Karpas-422 (cell line): ENCODE data around the gene COL19A1. TPM values are rescaled to one million over a fixed set of nuclear protein-coding genes. Genes with fewer than 3 reads are reported as not detected.

Experiments used
- DNase-seq: peaks from one replicate; pipeline ENCODE4 v3.0.0-alpha.2; 2015
- H2AFZ ChIP-seq: fragments of 200-600 bp; sonication (generic); 2 replicates; pipeline ENCODE4 v1.6.1; 2014; ENCODE audit warnings: antibody characterized with exemption, low read length, mixed read lengths
- H3K27ac ChIP-seq: fragments of 200-600 bp; sonication (generic); 2 replicates; pipeline ENCODE4 v1.5.1; 2014; ENCODE audit warnings: mild to moderate bottlenecking, low read length, moderate library complexity
- H3K27me3 ChIP-seq: fragments of 200-600 bp; sonication (generic); 2 replicates; pipeline ENCODE4 v1.6.1; 2014; ENCODE audit warnings: low read length, mixed read lengths
- H3K36me3 ChIP-seq: fragments of 200-600 bp; sonication (generic); 2 replicates; pipeline ENCODE4 v1.6.1; 2014; ENCODE audit warnings: low read length, mixed read lengths; ENCODE audit not compliant: insufficient read depth
- H3K4me1 ChIP-seq: fragments of 200-600 bp; sonication (generic); 2 replicates; pipeline ENCODE4 v1.6.1; 2014; ENCODE audit warnings: mild to moderate bottlenecking, low read length, mixed read lengths
- H3K4me2 ChIP-seq: fragments of 200-600 bp; sonication (generic); 2 replicates; pipeline ENCODE4 v1.6.1; 2014; ENCODE audit warnings: low read length, low read depth, mild to moderate bottlenecking; ENCODE audit not compliant: poor library complexity, severe bottlenecking
- H3K4me3 ChIP-seq: fragments of 200-600 bp; sonication (generic); 2 replicates; pipeline ENCODE4 v1.5.1; 2014; ENCODE audit warnings: mild to moderate bottlenecking, antibody characterized with exemption, low read length, mixed read lengths
- H3K79me2 ChIP-seq: fragments of 200-600 bp; sonication (generic); 2 replicates; pipeline ENCODE4 v1.6.1; 2014; ENCODE audit warnings: mild to moderate bottlenecking, low read length, mixed read lengths
- H3K9ac ChIP-seq: fragments of 200-600 bp; sonication (generic); 2 replicates; pipeline ENCODE4 v1.6.0; 2014; ENCODE audit warnings: low read length
- H3K9me2 ChIP-seq: fragments of 200-600 bp; sonication (generic), shearing (Covaris generic); replicated peaks from 2 replicates; pipeline ENCODE4 v1.6.0; 2014; ENCODE audit warnings: mild to moderate bottlenecking, low read length, moderate library complexity; ENCODE audit not compliant: insufficient read depth
- H3K9me3 ChIP-seq: fragments of 300-700, 200-600 bp; sonication (generic); 2 replicates; pipeline ENCODE4 v1.6.1; 2014; ENCODE audit warnings: low read length, mixed read lengths
- H4K20me1 ChIP-seq: fragments of 200-600 bp; sonication (generic); 2 replicates; pipeline ENCODE4 v1.6.1; 2014; ENCODE audit warnings: mild to moderate bottlenecking, antibody characterized with exemption, low read length, low read depth; ENCODE audit not compliant: insufficient read depth
- total RNA-seq: library from RNA; depleted of rRNA; stranded (reverse); fragments of >200 nt; shearing (Covaris generic); gene quantifications from 2 replicates; pipeline ENCODE4 v1.2.3, GENCODE V29; 2014; ENCODE audit warnings: low replicate concordance

COL19A1 gene
- total RNA-seq, 1 experiment from 2014 or later = not detected

DNA sequence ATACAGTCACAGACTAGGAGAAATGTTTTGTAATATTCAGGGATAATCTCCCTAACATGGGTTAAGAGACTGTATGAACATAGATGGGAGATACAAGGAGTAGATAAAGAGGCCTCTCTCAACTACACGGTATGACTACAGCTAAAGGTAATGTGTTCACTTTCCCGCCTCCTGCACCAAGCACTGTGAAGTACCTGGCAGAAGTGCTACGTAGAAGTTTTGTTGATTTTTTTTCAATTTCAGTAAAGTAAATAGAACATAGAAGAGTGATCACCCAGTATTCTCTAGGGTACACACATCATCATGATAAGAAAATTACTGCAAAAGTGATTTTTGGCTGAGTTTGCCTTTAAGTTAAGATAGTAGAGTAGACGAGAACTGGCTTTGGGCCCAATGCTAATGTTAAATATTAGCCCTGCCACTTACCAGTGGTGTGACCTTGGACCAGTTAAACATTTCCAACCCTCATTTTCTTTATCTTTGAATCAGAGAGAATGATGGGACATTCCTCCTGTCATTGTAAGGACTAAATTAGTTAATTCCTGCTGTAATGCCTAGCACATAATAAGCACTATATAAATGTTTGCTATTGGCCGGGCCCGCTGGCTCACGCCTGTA lies 253.0 kb downstream of the COL19A1 start:
- no peak for DNase-seq
- Histone ChIP-seq H4K20me1 (no peaks in the 10 kb centered on the region), H3K4me3 (no peak overlapping the region), H3K27me3 (no peaks in the 10 kb centered on the region), H3K4me1 (no peaks in the 10 kb centered on the region), H3K36me3 (no peaks in the 10 kb centered on the region), H3K9me3 (no peaks in the 10 kb centered on the region), H3K9ac (no peak overlapping the region), H3K9me2 (no peaks in the 10 kb centered on the region), H3K4me2 (no peak overlapping the region), H3K27ac (no peak overlapping the region), H2AFZ (no peak overlapping the region), H3K79me2 (no peaks in the 10 kb centered on the region)

DNA sequence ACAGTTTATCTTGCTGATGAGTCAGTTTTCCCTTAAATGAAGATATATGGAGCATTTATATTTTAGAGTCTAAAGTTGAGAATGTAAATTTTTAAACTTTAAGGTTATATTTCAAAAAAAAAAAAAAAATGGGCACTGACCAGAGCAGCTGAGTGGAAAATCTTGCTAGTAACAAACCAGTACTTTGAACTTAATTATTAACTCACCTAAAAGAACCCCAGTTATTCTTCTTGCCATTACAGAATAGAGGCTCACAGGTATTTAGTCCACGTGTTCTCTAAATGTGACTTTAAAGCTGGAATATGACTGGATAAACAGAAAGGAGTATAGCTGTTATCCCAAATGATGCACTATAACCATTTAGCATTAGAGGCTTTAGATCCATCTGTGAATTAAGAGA lies 258.1 kb downstream of the COL19A1 start:
- H3K27me3 ChIP-seq = no peaks in the 10 kb centered on the region
- no peak overlapping the region for H2AFZ ChIP-seq
- no peaks in the 10 kb centered on the region for H3K9me3 ChIP-seq
- no peaks in the 10 kb centered on the region for H3K4me1 ChIP-seq
- no peaks in the 10 kb centered on the region for H3K36me3 ChIP-seq
- no peak overlapping the region for H3K9ac ChIP-seq
- DNase-seq = no peak
- H3K27ac ChIP-seq = no peak overlapping the region
- no peaks in the 10 kb centered on the region for H3K79me2 ChIP-seq
- H3K4me3 ChIP-seq = no peak overlapping the region
- H4K20me1 ChIP-seq = no peaks in the 10 kb centered on the region
- H3K9me2 ChIP-seq = no peaks in the 10 kb centered on the region
- H3K4me2 ChIP-seq = no peak overlapping the region

DNA sequence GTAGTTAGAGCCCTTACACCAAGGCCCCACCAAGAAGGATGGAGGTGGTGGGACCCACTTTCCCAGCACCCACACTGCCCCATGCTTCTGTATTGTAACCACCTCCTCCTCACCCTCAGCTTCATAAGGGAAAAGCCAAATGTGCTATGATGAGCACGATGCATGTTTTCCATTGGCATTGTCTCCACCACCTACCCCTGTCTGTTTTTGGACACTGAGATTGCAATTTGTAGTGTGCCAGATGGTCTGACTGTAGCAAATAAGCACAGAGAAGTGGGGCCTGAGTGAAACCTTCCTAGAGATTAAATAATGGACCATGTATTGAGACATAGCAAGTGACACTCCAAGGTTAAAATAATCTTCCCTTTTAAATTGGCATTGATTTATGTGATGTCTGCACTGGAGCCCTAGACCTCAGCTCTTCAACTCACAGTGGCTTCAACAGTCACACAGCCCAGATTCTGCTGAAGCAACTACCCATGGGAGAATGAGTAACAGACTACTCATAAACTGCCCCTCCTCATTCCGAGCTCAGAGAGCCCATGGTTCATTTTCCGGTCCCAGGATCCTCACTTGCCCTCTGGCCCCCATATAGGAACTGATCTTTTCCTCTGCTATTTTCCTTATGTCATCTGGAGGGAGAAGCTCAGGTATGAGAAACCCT lies 258.7 kb downstream of the COL19A1 start:
- H3K4me3 ChIP-seq = no peak overlapping the region
- no peak overlapping the region for H3K4me2 ChIP-seq
- H3K9me2 ChIP-seq = no peaks in the 10 kb centered on the region
- no peak overlapping the region for H3K27ac ChIP-seq
- H4K20me1 ChIP-seq = no peaks in the 10 kb centered on the region
- no peak overlapping the region for H3K9ac ChIP-seq
- no peaks in the 10 kb centered on the region for H3K4me1 ChIP-seq
- no peaks in the 10 kb centered on the region for H3K9me3 ChIP-seq
- H3K79me2 ChIP-seq = no peaks in the 10 kb centered on the region
- H3K27me3 ChIP-seq = no peaks in the 10 kb centered on the region
- no peaks in the 10 kb centered on the region for H3K36me3 ChIP-seq
- H2AFZ ChIP-seq = no peak overlapping the region
- DNase-seq = no peak

DNA sequence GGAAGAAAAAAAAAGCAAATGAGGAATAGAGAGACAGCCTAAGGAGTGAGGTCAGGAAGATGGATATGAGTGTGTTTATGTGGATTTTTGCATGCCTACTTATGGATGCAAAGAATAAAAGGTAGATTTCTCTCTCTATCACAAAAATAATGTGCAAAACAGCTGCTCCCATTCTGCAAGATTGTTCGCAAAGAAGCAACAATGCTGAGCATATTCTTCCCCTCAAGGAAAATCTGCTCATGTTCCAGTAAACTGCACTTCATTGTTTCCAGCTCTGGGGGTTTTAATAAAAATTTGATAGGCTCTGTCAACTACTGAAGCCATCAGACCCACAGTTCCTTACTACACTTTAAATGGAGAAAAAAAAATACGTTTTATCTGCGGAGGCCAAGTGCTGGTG lies 259.2 kb downstream of the COL19A1 start:
- Histone ChIP-seq H3K9me3 (no peaks in the 10 kb centered on the region), H3K4me3 (no peak overlapping the region), H4K20me1 (no peaks in the 10 kb centered on the region), H3K27ac (no peak overlapping the region), H3K9me2 (no peaks in the 10 kb centered on the region), H3K36me3 (no peaks in the 10 kb centered on the region), H2AFZ (no peak overlapping the region), H3K4me1 (no peaks in the 10 kb centered on the region), H3K9ac (no peak overlapping the region), H3K4me2 (no peak overlapping the region), H3K27me3 (no peaks in the 10 kb centered on the region), H3K79me2 (no peaks in the 10 kb centered on the region)
- no peak for DNase-seq

DNA sequence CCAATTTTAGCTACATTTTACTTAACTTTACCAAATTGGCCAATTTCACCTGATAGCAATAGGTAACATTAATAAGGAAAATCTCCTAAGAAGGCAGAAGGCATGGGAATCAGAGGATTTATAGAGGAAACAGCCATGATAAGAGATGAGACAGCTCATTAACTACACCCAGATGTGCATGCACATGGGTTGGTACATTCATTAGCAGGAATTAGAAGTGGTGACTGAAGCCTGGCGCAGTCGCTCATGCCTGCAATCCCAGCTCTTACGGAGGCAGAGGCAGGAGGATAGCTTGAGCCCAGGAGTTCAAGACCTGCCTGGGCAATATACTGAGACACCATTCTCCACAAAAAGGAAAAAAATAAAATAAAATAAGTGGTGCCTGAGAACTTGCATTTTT lies 263.0 kb downstream of the COL19A1 start:
- H3K27me3 ChIP-seq = no peaks in the 10 kb centered on the region
- H3K4me2 ChIP-seq = no peak overlapping the region
- no peak overlapping the region for H3K27ac ChIP-seq
- no peaks in the 10 kb centered on the region for H3K4me1 ChIP-seq
- H3K9me2 ChIP-seq = no peaks in the 10 kb centered on the region
- no peaks in the 10 kb centered on the region for H3K79me2 ChIP-seq
- H3K4me3 ChIP-seq = no peak overlapping the region
- no peaks in the 10 kb centered on the region for H3K36me3 ChIP-seq
- no peaks in the 10 kb centered on the region for H4K20me1 ChIP-seq
- H2AFZ ChIP-seq = no peak overlapping the region
- H3K9ac ChIP-seq = no peak overlapping the region
- no peaks in the 10 kb centered on the region for H3K9me3 ChIP-seq
- no peak for DNase-seq

DNA sequence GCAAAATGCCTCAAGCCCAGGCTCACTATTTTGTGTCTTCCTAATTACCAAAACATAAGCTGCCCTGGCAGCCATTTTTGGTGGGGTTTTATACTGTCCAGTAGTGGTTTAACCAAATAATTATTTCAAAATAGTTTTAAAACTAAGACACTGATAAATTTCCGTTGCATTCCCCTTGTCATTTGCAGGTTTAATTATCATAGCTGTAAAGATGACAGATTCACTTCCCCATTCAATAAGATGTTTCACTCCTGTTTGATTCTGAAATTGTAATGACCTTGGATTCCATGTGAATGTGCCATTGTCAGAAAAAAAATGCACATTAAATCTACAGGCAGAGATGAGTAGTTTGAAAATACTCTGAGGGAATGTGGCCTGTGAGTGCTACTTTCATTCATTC lies 264.5 kb downstream of the COL19A1 start:
- Histone ChIP-seq H3K4me2 (no peak overlapping the region), H3K27ac (no peak overlapping the region), H3K27me3 (no peaks in the 10 kb centered on the region), H2AFZ (no peak overlapping the region), H3K9me3 (no peaks in the 10 kb centered on the region), H4K20me1 (no peaks in the 10 kb centered on the region), H3K36me3 (no peaks in the 10 kb centered on the region), H3K4me1 (no peaks in the 10 kb centered on the region), H3K79me2 (no peaks in the 10 kb centered on the region), H3K4me3 (no peak overlapping the region), H3K9me2 (no peaks in the 10 kb centered on the region), H3K9ac (no peak overlapping the region)
- DNase-seq = no peak

DNA sequence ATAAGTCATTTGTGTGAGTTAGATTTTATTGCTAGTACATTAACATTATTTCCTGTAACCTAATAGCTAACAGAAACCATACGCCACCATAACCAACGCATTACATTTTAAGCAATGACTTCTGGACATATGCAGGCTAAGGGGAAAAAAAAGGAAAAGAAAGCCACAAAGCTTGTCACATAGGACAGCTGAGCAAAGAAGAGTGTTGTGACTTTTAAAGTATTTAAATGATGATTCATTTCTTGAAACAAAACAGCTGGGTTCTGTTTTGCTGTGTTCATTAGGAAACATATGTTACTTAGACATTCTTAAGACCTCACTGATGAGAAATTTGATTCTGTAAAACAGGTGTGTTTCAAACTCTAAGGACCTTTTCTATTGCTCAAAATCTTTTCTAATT lies 265.2 kb downstream of the COL19A1 start:
- no peak overlapping the region for H2AFZ ChIP-seq
- H3K9ac ChIP-seq = no peak overlapping the region
- H3K9me3 ChIP-seq = no peaks in the 10 kb centered on the region
- H3K36me3 ChIP-seq = no peaks in the 10 kb centered on the region
- DNase-seq = no peak
- no peak overlapping the region for H3K27ac ChIP-seq
- H4K20me1 ChIP-seq = no peaks in the 10 kb centered on the region
- H3K27me3 ChIP-seq = no peaks in the 10 kb centered on the region
- H3K4me2 ChIP-seq = no peak overlapping the region
- H3K9me2 ChIP-seq = no peaks in the 10 kb centered on the region
- no peaks in the 10 kb centered on the region for H3K4me1 ChIP-seq
- no peaks in the 10 kb centered on the region for H3K79me2 ChIP-seq
- H3K4me3 ChIP-seq = no peak overlapping the region

DNA sequence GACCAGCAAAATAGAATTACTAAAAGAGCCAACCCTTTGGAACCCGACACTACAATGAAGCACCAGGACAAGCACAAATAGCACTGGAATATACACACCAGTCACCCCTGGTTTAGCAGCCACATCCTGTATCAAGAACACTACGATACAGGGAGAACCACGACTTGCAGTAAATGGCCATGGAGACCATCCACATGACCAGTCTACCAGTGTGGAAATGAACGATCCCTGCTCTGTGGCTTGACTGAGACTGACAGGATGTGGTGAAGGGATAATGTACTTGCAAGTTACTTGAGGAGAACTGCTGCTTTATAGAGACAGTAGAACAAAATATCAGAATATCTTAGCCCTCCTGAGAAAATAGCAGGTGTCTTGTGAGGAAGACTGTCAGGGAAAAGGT lies 266.9 kb downstream of the COL19A1 start:
- Histone ChIP-seq H3K36me3 (no peaks in the 10 kb centered on the region), H2AFZ (no peak overlapping the region), H3K9ac (no peak overlapping the region), H3K4me3 (no peak overlapping the region), H4K20me1 (no peaks in the 10 kb centered on the region), H3K79me2 (no peaks in the 10 kb centered on the region), H3K4me1 (no peaks in the 10 kb centered on the region), H3K4me2 (no peak overlapping the region), H3K27ac (no peak overlapping the region), H3K9me2 (no peaks in the 10 kb centered on the region), H3K27me3 (no peaks in the 10 kb centered on the region), H3K9me3 (no peaks in the 10 kb centered on the region)
- DNase-seq = no peak
